ENCODE results near the gene MAD1L1. TPM values are rescaled to one million over a fixed set of nuclear protein-coding genes. Genes with fewer than 3 reads are reported as not detected.
A peak's percentile ranks its signal among the peaks of the same experiment; 100 is the strongest.

The MAD1L1 gene
- polyA plus RNA-seq, 6 donors from 2014 or later: 109 to 209 (median 158) TPM

DNA sequence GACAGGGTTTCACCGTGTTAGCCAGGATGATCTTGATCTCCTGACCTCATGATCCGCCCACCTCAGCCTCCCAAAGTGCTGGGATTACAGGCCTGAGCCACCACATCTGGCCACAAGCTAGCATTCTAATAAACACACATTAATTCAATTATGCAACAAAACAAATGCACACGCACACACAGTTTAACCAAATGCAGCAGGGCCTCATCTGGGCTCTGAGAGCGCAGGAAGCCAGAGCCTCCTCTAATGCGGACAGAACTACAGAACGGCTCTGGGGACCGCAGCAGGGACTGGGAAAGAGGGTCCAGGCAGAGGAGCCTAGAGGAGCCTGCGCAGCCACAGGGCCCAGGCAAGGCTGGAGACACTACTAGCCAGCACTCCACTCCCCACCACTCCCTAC, 3.8 kb downstream of the MAD1L1 start:
- Mint-ChIP-seq H3K27me3 (no peaks in the 10 kb centered on the region), H3K27ac (no peak overlapping the region), H3K4me3 (peak overlapping the region in 3 of 8 donors; percentile 25 to 60 (median 47)), H3K9me3 (no peaks in the 10 kb centered on the region), H3K36me3 (peaks cover 4 to 17% of the 10 kb centered on the region in 2 donors), H3K4me1 (peaks cover 24 to 38% (median 37%) of the 10 kb centered on the region in 3 donors)
- ATAC-seq (ENCODE audit: low read depth in 2 of 2) (no peak), DNase-seq (no peak)

- H3K4me3 Mint-ChIP-seq: no peak overlapping the region
- H3K36me3 Mint-ChIP-seq: peaks cover 4 to 17% of the 10 kb centered on the region in 2 donors
Observed at GRCh38 chr7:2227699-2228098, 5.0 kb downstream of the MAD1L1 start.

DNA sequence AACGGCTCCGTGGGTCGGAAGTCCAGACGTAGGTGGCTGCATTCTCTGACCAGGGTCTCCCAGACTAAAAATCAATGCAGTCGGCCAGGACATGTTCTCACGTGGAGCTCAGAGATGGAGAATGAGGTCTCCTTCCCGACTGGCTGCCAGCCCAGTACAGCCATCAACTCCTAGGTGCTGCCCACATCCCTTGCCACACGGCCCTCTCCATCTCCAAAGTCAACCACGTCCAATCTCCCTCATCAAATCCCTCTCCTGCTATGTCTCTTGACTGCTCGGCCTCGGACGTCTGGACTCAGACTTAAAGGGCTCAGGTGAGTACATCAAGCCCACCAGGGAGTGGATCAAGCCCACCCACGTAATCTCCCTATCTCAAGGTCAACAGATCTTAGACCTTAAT, 6.9 kb downstream of the MAD1L1 start:
- H3K4me1 Mint-ChIP-seq: peaks cover 20 to 26% (median 22%) of the 10 kb centered on the region in 3 donors
- no peaks in the 10 kb centered on the region for H3K9me3 Mint-ChIP-seq
- H3K4me3 Mint-ChIP-seq: no peak overlapping the region
- peaks cover 4 to 24% of the 10 kb centered on the region in 2 donors for H3K36me3 Mint-ChIP-seq
- no peak for ATAC-seq (ENCODE audit: low read depth in 2 of 2)
- DNase-seq: no peak
- no peak overlapping the region for H3K27ac Mint-ChIP-seq
- no peaks in the 10 kb centered on the region for H3K27me3 Mint-ChIP-seq

More at GRCh38 chr7:2227699-2228098, 5.0 kb downstream of the MAD1L1 start:
- no peak overlapping the region for H3K27ac Mint-ChIP-seq
- peaks cover 20 to 32% (median 30%) of the 10 kb centered on the region in 3 donors for H3K4me1 Mint-ChIP-seq
- H3K9me3 Mint-ChIP-seq: no peaks in the 10 kb centered on the region
- DNase-seq (no peak), ATAC-seq (ENCODE audit: low read depth in 2 of 2) (no peak)
- no peaks in the 10 kb centered on the region for H3K27me3 Mint-ChIP-seq

GRCh38 chr7:2225336-2225735, 7.4 kb downstream of the MAD1L1 start:
- no peak for ATAC-seq (ENCODE audit: low read depth in 2 of 2)
- Mint-ChIP-seq H3K27me3 (no peaks in the 10 kb centered on the region), H3K9me3 (no peaks in the 10 kb centered on the region), H3K4me1 (peaks cover 18 to 21% (median 20%) of the 10 kb centered on the region in 3 donors), H3K27ac (peak overlapping the region in 1 of 6 donors; percentile 47), H3K4me3 (peak overlapping the region in 1 of 8 donors; percentile 76), H3K36me3 (peaks cover 4 to 24% of the 10 kb centered on the region in 2 donors)
- DNase-seq: no peak

- no peak overlapping the region for H3K4me3 Mint-ChIP-seq
- H3K27ac Mint-ChIP-seq: peak overlapping the region in 1 of 6 donors; percentile 28
- H3K9me3 Mint-ChIP-seq: no peaks in the 10 kb centered on the region
- peaks cover 14 to 17% (median 16%) of the 10 kb centered on the region in 3 donors for H3K4me1 Mint-ChIP-seq
- ATAC-seq (ENCODE audit: low read depth in 2 of 2) (no peak), DNase-seq (no peak)
- H3K27me3 Mint-ChIP-seq: no peaks in the 10 kb centered on the region
- peaks cover 4 to 24% of the 10 kb centered on the region in 2 donors for H3K36me3 Mint-ChIP-seq
Observed at GRCh38 chr7:2224934-2225333, 7.8 kb downstream of the MAD1L1 start.

DNA sequence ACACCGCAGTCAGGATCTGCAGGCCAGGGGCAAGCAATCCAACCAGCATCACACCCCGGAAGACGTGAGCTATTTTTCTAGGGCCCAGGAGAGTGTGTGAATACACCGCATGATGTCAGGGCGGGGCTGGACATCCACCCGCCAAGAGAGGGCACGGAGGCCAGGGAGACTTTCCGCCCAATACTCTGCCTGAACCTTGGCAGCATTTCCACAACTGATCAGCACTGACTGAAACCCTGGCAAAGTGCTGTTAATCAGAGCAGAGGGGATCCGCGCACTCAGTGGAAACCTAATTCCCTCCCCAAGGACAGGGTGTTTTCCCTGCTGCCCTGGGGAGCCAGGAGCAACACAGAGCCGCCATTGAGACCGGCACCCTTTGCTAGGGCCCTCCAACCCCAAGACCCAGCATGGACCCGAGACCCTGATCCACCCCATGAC, 8.2 kb downstream of the MAD1L1 start:
- ATAC-seq (ENCODE audit: low read depth in 2 of 2) (no peak), DNase-seq (no peak)
- no peaks in the 10 kb centered on the region for H3K27me3 Mint-ChIP-seq
- H3K9me3 Mint-ChIP-seq: no peaks in the 10 kb centered on the region
- H3K4me1 Mint-ChIP-seq: peaks cover 10 to 13% (median 12%) of the 10 kb centered on the region in 3 donors
- peaks cover 4 to 24% of the 10 kb centered on the region in 2 donors for H3K36me3 Mint-ChIP-seq
- peak overlapping the region in 1 of 6 donors; percentile 28 for H3K27ac Mint-ChIP-seq
- H3K4me3 Mint-ChIP-seq: peak overlapping the region in 1 of 8 donors; percentile 35

DNA sequence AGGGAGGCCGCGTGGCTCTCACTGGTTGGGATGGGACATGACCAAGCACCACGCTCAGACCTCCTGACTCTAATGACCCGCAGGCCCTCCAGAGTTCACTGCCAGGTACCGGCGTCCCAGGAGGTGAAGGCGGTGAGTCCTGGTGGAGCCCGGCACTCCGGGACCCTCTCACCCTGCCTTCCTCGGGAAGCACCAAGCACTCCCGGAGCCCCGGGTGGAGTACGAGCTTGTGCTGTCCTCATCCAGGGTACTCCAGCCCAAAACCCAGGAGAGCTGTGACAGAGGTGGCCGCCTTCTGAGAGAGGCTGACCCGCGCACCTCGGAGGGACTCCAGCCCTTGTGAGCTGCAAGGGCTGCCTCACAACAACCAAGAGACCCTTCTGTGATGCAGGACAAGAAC, 9.4 kb downstream of the MAD1L1 start:
- peaks cover 4 to 27% of the 10 kb centered on the region in 2 donors for H3K36me3 Mint-ChIP-seq
- peaks cover 5 to 12% (median 11%) of the 10 kb centered on the region in 3 donors for H3K4me1 Mint-ChIP-seq
- ATAC-seq (ENCODE audit: low read depth in 2 of 2): no peak
- peak overlapping the region in 1 of 6 donors; percentile 72 for H3K27ac Mint-ChIP-seq
- no peaks in the 10 kb centered on the region for H3K27me3 Mint-ChIP-seq
- no peaks in the 10 kb centered on the region for H3K9me3 Mint-ChIP-seq
- H3K4me3 Mint-ChIP-seq: no peak overlapping the region
- no peak for DNase-seq

GRCh38 chr7:2222516-2222915, 10.2 kb downstream of the MAD1L1 start:
- no peak overlapping the region for H3K4me3 Mint-ChIP-seq
- DNase-seq: no peak
- H3K27me3 Mint-ChIP-seq: no peaks in the 10 kb centered on the region
- no peaks in the 10 kb centered on the region for H3K9me3 Mint-ChIP-seq
- H3K36me3 Mint-ChIP-seq: peaks cover 4 to 34% of the 10 kb centered on the region in 2 donors
- no peak overlapping the region for H3K27ac Mint-ChIP-seq
- peaks cover 5 to 11% (median 5%) of the 10 kb centered on the region in 3 donors for H3K4me1 Mint-ChIP-seq
- no peak for ATAC-seq (ENCODE audit: low read depth in 2 of 2)

- H3K9me3 Mint-ChIP-seq: no peaks in the 10 kb centered on the region
- no peak for DNase-seq
- no peaks in the 10 kb centered on the region for H3K27me3 Mint-ChIP-seq
- H3K36me3 Mint-ChIP-seq: peaks cover 2 to 36% of the 10 kb centered on the region in 2 donors
- peaks cover 0 to 11% (median 0%) of the 10 kb centered on the region in 3 donors for H3K4me1 Mint-ChIP-seq
- no peak overlapping the region for H3K27ac Mint-ChIP-seq
- H3K4me3 Mint-ChIP-seq: no peak overlapping the region
- ATAC-seq (ENCODE audit: low read depth in 2 of 2): no peak
Observed at GRCh38 chr7:2220954-2221353, 11.8 kb downstream of the MAD1L1 start.

DNA sequence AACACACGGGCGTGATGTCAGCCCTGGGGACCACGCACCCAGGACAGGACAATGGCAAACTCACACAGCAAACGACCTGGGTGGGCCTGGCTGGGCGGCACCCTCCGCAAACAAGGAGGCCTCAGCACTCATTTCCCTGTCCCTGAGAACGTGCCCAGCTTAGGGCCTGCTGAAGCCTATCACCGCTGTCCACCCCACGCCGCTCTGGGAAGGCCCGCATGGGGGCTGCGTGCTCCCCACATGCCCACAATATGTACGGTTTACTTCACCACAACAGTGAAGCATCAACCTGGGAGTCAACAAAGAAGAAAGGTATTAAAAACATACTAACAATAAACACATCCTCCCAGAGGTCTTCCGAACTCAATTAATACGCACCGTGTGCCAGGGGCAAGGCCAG, 12.2 kb downstream of the MAD1L1 start:
- Mint-ChIP-seq H3K4me1 (peaks cover 0 to 10% (median 0%) of the 10 kb centered on the region in 3 donors), H3K27me3 (no peaks in the 10 kb centered on the region), H3K27ac (peak overlapping the region in 1 of 6 donors; percentile 88), H3K9me3 (no peaks in the 10 kb centered on the region), H3K36me3 (peaks cover 0 to 36% of the 10 kb centered on the region in 2 donors), H3K4me3 (no peak overlapping the region)
- ATAC-seq (ENCODE audit: low read depth in 2 of 2) (no peak), DNase-seq (no peak)

- DNase-seq: no peak
- Mint-ChIP-seq H3K27me3 (no peaks in the 10 kb centered on the region), H3K9me3 (no peaks in the 10 kb centered on the region), H3K4me1 (peaks cover 0 to 8% (median 0%) of the 10 kb centered on the region in 3 donors), H3K36me3 (peaks cover 0 to 35% of the 10 kb centered on the region in 2 donors), H3K4me3 (no peak overlapping the region), H3K27ac (peak overlapping the region in 1 of 6 donors; percentile 88)
- ATAC-seq (ENCODE audit: low read depth in 2 of 2): no peak
Observed at GRCh38 chr7:2220030-2220429, 12.7 kb downstream of the MAD1L1 start.

- no peaks in the 10 kb centered on the region for H3K27me3 Mint-ChIP-seq
- no peak overlapping the region for H3K4me3 Mint-ChIP-seq
- H3K4me1 Mint-ChIP-seq: peaks cover 0 to 8% (median 0%) of the 10 kb centered on the region in 3 donors
- DNase-seq (no peak), ATAC-seq (ENCODE audit: low read depth in 2 of 2) (no peak)
- no peaks in the 10 kb centered on the region for H3K9me3 Mint-ChIP-seq
- peaks cover 0 to 35% of the 10 kb centered on the region in 2 donors for H3K36me3 Mint-ChIP-seq
- no peak overlapping the region for H3K27ac Mint-ChIP-seq
Observed at GRCh38 chr7:2219606-2220005, 13.1 kb downstream of the MAD1L1 start.

DNA sequence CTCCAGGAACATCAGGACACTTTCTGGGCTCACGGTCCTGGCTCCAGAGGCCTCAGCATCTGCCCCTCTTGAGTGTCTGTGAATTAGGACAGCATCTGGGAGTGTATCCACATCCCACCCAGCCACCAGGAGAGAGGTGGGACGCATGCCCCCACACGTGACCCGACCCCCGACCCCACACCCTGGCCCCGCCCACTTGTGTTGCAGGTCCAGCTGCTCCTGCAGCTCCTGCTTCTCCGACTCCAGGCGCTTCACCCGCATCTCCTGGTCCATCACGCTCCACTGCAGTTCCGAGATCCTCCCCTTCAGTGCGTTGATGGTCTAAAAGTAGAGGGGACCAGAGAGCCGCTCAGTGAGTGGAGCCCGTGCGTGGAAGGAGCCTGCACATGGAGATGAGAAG, 13.6 kb downstream of the MAD1L1 start:
- DNase-seq (no peak), ATAC-seq (ENCODE audit: low read depth in 2 of 2) (no peak)
- peaks cover 0 to 33% of the 10 kb centered on the region in 2 donors for H3K36me3 Mint-ChIP-seq
- H3K4me1 Mint-ChIP-seq: peaks cover 0 to 8% (median 0%) of the 10 kb centered on the region in 3 donors
- peak overlapping the region in 2 of 6 donors; percentile 38 to 71 for H3K27ac Mint-ChIP-seq
- no peaks in the 10 kb centered on the region for H3K9me3 Mint-ChIP-seq
- no peak overlapping the region for H3K4me3 Mint-ChIP-seq
- H3K27me3 Mint-ChIP-seq: no peaks in the 10 kb centered on the region

- Mint-ChIP-seq H3K4me1 (peaks cover 0 to 11% (median 0%) of the 10 kb centered on the region in 3 donors), H3K27me3 (no peaks in the 10 kb centered on the region), H3K36me3 (peaks cover 3 to 36% of the 10 kb centered on the region in 2 donors), H3K27ac (peak overlapping the region in 1 of 6 donors; percentile 54), H3K9me3 (no peaks in the 10 kb centered on the region), H3K4me3 (no peak overlapping the region)
- no peak for ATAC-seq (ENCODE audit: low read depth in 2 of 2)
- no peak for DNase-seq
Observed at GRCh38 chr7:2218444-2218785, 14.3 kb downstream of the MAD1L1 start.

Data from naive B cell (primary cell).